Measurements from ENCODE around the gene TRIM64. TPM values are rescaled to one million over a fixed set of nuclear protein-coding genes. Genes with fewer than 3 reads are reported as not detected.
"Not testable (repeated sequence)": the region's sequence is repeated elsewhere in the genome, so short reads cannot be mapped to it uniquely, and the experiment has no call there.

TRIM64 gene, protein sequence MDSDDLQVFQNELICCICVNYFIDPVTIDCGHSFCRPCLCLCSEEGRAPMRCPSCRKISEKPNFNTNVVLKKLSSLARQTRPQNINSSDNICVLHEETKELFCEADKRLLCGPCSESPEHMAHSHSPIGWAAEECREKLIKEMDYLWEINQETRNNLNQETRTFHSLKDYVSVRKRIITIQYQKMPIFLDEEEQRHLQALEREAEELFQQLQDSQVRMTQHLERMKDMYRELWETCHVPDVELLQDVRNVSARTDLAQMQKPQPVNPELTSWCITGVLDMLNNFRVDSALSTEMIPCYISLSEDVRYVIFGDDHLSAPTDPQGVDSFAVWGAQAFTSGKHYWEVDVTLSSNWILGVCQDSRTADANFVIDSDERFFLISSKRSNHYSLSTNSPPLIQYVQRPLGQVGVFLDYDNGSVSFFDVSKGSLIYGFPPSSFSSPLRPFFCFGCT
- not detected for total RNA-seq

DNA sequence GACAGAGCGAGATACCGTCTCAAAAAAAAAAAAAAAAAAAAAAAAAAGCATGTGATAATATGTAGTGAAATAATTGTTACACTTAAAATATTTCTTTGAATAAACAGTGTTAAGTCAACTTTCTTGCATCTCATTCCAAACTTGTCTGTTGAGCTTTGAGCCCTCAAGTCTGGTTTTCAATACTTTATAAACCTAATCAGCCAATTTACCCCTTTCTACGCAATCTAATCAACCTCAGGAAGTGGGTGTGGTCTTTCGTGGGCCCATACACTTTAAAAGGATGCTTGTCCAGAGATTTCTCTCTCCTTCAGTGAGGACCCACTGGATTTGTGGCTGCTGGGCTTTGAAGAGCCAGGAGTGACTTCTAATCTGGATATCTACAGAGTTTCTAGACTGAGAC, at the start of gene TRIM64:
TRIM64 (plus strand) TSS at position 301 of the 400 bp plus-strand sequence. CDS start 2,467 bp downstream, outside the sequence.
- intact Hi-C loops (cut with DNase I); ATAC-seq: not testable (repeated sequence)
- WGBS, 2 donors, result no CpG with 5 or more reads among the region's 4 CpGs

DNA sequence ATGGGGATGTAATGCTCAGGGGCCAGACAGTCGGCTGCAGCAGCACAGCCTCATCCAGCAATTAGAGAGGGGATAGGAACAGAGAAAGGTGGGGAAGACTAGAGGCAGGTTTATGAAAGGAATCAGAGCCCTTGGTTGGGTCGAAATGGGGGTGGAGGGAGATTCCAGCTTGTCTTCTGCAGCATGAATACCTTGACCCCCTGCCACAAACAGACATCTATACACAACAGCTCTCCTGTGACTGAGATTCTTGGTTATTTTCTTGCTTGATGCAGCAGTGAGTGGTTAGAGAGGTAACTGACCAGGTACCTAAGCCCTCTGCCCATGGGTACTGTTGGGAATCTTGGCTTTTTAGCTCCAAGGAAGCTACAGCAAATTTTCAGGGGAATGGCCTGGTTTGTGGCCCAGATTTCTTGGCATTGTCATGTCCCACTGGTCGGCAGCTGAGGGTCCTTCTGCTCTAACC, 43.6 kb upstream of the TRIM64 start, which contains the start of gene TRIM49D1:
TRIM49D1 (minus strand) TSS at position 51 of the 466 bp plus-strand sequence. CDS start 4,535 bp downstream, outside the sequence.
- no peak within 1 kb of the TSS for H3K4me3 ChIP-seq
- H3K27me3 ChIP-seq, result no peaks in the 10 kb centered on the region
- 23 to 37% methylated on average over 3 of the region's 3 CpGs for WGBS, 2 donors
- intact Hi-C loops (cut with DNase I), result no loop called here
- H3K9me3 ChIP-seq, result no peaks in the 10 kb centered on the region
- no peaks in the 10 kb centered on the region for H3K36me3 ChIP-seq (replicated peaks in 1 of 2; ENCODE audit: insufficient read depth in 1 of 2, low read depth in 2 of 2)
- no peak within 1 kb of the TSS for H3K27ac ChIP-seq
- no peaks in the 10 kb centered on the region for H3K4me1 ChIP-seq
- ATAC-seq (no peak), DNase-seq (no peak)
- TF ChIP-seq POLR2A (IDR thresholded peaks at IDR 0.05), result no peak
- TF ChIP-seq, protein P1, sequence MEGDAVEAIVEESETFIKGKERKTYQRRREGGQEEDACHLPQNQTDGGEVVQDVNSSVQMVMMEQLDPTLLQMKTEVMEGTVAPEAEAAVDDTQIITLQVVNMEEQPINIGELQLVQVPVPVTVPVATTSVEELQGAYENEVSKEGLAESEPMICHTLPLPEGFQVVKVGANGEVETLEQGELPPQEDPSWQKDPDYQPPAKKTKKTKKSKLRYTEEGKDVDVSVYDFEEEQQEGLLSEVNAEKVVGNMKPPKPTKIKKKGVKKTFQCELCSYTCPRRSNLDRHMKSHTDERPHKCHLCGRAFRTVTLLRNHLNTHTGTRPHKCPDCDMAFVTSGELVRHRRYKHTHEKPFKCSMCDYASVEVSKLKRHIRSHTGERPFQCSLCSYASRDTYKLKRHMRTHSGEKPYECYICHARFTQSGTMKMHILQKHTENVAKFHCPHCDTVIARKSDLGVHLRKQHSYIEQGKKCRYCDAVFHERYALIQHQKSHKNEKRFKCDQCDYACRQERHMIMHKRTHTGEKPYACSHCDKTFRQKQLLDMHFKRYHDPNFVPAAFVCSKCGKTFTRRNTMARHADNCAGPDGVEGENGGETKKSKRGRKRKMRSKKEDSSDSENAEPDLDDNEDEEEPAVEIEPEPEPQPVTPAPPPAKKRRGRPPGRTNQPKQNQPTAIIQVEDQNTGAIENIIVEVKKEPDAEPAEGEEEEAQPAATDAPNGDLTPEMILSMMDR (IDR thresholded peaks at IDR 0.05), result no peak

More for the DNA sequence above, at the start of gene TRIM64:
- H3K4me1 ChIP-seq; H3K36me3 ChIP-seq (replicated peaks in 1 of 2; ENCODE audit: insufficient read depth in 1 of 2, low read depth in 2 of 2); H3K4me3 ChIP-seq; H3K9me3 ChIP-seq; DNase-seq; H3K27ac ChIP-seq; H3K27me3 ChIP-seq: not testable (repeated sequence)

GRCh38 chr11:89923764-89924163, 42.1 kb upstream of the TRIM64 start, which contains the start of gene TRIM49D2:
TRIM49D2 (plus strand) TSS chr11:89924064; CDS start chr11:89926762, 2,698 bp downstream.
- H3K36me3 ChIP-seq (replicated peaks in 1 of 2; ENCODE audit: insufficient read depth in 1 of 2, low read depth in 2 of 2); H3K27ac ChIP-seq; ATAC-seq; H3K9me3 ChIP-seq; intact Hi-C loops (cut with DNase I); DNase-seq; H3K4me3 ChIP-seq; H3K4me1 ChIP-seq; H3K27me3 ChIP-seq: not testable (repeated sequence)
- WGBS, 2 donors, result 64 to 86% methylated on average over 2 of the region's 6 CpGs

DNA sequence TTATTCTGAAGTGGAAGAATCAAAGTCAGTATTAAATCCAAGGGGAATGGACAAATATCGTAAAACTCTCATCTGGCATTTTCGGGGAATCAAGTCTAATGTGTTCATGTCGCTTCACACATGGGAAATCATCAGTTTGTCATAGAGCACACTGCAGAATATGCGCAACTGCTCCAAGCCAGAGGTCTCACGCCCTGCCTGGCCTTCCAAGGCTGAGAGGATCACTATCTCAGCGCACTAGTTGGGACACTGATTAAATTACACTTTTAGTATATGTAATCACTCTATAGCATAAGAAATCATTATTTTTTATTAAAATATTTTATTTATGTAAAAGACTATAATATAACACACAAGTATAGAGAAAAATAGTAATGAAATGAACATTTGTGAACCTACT, 5.0 kb upstream of the TRIM64 start:
- not testable (repeated sequence) for H3K4me1 ChIP-seq, ATAC-seq
- WGBS, 2 donors, result 75 to 81% methylated on average over 6 of the region's 6 CpGs

More for the DNA sequence above, 5.0 kb upstream of the TRIM64 start:
- H3K9me3 ChIP-seq; H3K27ac ChIP-seq; H3K36me3 ChIP-seq (replicated peaks in 1 of 2; ENCODE audit: insufficient read depth in 1 of 2, low read depth in 2 of 2); H3K27me3 ChIP-seq; intact Hi-C loops (cut with DNase I); H3K4me3 ChIP-seq: not testable (repeated sequence)
- peak in 1 of 4 donors; percentile 1 for DNase-seq

Small RNA genes within 50 kb of the gene (small RNA-seq; reads per million reads assigned to genes)
- gene AP004607.1, result not detected

Other genes with a start within 250 kb of the TRIM64 start
- gene TRIM49, start 157.5 kb upstream of the TRIM64 start, total RNA-seq, result not detected
- gene TRIM64B, start 87.5 kb upstream of the TRIM64 start, total RNA-seq, result not detected
- not detected for gene TRIM49D1, start 43.8 kb upstream of the TRIM64 start, total RNA-seq
- gene TRIM49D2, start 42.0 kb upstream of the TRIM64 start, total RNA-seq, result not detected
- gene TRIM49C, start 65.1 kb downstream of the TRIM64 start, total RNA-seq, result not detected
- gene UBTFL1, start 119.9 kb downstream of the TRIM64 start, total RNA-seq, result not detected
- gene NAALAD2, start 168.6 kb downstream of the TRIM64 start, total RNA-seq, result 1 to 10 TPM in 1 of 2 donors, not detected in 1; 1.6 TPM